NK-92 (cell line): ENCODE measurements around the gene ZNF805.
"Not testable (repeated sequence)": the region's sequence is repeated elsewhere in the genome, so short reads cannot be mapped to it uniquely, and the experiment has no call there.

Experiments used
- DNase-seq: peaks from one replicate; lab custom pipeline; 2025; ENCODE audit not compliant: unreplicated experiment; lab: John Stamatoyannopoulos, UW

ZNF805 gene

DNA sequence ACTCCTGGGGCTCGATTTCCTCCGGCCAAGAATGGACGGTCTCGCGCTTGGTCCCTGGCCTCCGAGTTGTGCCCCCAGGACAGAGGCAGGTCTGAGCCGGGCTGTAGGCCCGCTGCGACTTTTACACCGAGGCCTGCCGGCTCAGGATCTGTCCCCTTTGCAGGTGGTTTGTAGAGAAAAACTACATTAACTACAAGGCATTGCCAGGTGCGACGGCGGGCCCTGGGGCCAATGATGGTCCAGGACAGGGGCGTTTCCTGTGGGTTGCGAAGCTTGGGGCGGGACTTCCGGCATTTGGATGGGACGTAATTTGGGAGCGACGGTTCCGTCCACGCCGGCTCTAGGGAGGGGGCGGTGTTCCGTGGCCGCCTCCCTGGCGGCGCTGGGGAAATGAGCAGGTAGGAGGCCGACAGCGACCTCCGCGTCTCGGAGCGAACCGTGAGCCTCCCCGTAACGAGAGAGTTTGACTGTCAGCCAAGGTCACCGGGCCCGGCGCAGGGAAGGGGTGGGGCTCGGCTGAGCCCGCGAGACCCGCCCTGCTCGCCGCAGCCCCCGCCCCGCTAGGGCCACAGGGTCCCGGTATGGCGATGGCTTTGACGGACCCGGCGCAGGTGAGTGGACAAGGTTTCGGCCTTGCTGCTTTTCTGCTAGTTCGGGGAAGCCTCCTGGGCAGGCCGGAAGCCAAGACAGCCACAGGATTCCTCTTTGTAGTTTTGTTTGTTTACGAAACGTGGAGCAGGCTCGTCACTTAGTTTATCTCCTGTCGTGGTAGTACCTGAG lies at the start of gene ZNF805:
TSS of gene ZNF805 (plus strand) at position 322 of the 780 bp plus-strand sequence. CDS start at position 582, 260 bp downstream.
- DNase-seq, result peak; percentile 51

DNA sequence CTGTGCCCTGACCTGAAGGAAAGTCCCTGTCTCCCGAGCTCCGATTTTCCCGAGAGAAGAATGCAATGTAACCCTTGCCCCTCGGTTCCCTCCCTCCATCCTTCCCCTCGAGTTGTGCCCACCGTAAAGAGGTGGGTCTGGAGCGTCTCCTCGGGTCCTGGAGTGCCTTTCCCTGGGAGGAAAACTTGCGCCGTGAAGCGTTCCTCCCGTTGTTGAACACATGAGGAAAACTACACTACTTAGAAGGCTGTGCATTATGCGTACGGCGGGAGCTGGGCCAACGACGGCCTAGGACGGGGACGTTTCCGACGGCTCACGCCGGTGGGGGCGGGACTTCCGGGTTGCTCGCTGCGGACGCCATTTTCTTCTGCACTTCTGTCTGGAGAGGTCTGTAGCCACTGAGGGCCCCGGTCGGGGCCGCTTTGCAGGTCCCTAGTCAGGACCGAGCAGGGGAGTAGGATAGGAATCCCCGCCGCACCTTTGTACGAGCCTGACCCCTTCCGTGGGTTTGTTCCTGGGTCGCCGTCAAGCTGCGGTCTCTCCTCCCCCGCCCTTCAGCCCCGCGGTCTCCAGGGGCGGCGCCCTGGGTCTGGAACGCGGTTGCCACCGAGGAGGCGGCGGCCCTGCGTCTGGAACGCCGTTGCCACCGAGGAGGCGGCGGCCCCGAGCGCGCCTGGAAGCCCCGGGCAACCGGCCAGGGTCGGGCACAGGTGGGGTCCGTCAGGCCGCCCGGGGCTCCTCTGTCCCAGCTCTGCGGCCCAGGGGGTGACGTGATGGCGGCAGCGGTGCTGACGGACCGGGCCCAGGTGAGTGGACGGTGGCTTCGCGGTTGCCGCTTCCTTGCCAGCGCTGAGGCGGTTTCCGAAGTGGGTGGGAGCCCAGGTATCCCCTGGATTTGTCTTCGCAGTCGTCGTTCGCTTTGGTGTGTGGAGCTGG lies 49.0 kb upstream of the ZNF805 start, which contains the start of gene ZNF264:
TSS of gene ZNF264 (plus strand) at position 360 of the 936 bp plus-strand sequence. CDS start at position 774, 414 bp downstream.
- DNase-seq, result no peak

DNA sequence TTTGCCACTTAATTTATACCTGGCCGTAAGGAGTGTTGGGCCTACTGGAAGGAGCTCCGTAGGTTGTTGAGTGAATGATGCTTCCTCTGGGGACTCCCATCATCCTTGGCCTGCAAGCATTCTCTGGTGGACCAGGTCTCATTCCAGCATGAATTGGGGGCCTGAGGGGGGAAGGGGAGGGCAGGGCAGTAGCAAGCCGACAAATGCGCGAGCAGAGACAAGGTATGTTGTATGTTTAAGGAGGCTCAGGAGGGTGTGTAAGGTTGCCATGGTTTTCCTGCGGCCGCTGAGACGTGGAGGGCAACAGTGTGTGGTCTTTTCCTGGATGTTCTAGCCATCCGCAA lies 48.4 kb upstream of the ZNF805 start:
- DNase-seq, result no peak

DNA sequence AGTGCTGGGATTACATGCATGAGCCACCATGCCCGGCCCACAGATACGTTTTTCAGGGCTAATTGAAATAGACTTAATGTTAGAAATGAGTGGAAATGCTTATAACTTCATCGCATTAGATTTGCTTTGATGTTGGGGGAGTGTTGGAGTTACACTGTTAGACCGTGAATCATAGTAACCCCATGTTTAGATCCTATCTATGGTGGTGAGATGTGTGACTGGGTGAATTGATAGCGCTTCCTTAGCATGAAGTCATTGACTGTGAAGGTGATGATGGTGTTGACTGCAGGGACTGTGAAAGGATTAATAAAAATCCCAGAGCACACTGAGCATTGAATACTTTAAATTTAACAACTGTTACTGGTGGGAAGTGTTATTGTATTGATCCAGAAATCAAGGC lies 47.4 kb upstream of the ZNF805 start:
- no peak for DNase-seq

DNA sequence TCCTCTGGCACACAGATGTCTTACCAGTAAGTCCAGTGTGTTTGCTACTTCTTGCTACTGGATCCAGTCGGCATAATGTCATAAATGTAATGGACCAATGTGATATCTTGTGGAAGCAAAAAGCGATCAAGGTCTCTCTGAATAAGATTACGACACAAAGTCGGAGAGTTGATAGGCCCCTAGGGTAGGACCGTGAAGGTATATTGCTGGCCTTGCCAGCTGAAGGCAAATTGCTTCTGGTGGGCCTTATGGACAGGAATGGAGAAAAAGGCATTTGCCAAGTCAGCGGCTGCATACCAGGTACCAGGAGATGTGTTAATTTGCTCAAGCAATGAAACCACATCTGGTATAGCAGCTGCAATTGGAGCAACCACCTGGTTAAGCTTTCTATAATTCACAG lies 42.6 kb upstream of the ZNF805 start:
- DNase-seq, result not testable (repeated sequence)

DNA sequence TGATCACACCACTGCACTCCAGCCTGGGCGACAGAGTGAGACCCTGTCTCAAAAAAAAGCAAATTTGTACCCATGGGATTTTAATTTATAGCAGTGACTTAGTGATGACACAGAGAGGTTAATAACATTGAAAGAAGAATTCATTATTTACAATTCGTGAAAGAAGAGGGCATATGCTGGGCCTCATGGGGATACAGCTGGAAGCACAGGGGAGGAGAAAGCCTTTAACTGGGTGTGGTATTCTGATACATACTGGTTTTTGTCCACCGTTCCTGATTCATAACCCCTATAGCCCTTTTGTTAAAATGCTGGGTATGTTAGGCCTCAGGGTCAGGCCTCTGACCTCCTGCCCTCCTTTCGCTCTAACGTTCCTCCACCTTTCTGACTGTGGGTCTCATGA lies 38.3 kb upstream of the ZNF805 start:
- DNase-seq, result no peak

DNA sequence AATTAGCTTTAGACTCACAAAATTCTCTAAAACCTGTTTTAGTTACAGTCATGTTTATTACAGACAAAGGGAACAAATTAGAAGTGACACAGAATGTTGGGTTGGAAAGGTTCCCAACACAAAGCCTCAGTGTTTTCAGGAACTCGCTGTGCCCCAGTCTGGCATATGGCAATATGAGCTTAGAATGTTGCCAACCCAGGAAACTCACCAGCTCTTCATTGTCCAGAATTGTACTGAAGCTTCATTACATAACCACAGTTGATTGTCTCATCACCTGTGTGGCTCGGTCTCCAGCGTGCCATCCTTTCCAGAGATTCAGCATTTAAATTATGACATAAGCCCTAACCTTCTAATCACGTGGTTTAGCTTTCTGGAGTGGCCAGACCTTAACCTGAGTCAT lies 30.1 kb upstream of the ZNF805 start:
- DNase-seq, result no peak

DNA sequence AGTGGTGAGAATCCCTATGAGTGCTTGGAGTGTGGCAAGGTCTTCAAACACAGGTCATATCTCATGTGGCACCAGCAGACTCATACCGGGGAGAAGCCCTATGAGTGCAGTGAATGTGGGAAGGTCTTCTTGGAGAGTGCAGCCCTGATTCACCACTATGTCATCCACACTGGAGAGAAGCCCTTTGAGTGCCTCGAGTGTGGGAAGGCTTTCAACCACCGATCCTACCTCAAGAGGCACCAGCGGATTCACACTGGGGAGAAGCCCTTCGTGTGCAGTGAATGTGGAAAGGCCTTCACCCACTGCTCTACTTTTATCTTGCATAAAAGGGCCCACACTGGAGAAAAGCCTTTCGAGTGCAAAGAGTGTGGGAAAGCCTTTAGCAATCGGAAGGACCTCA lies 28.3 kb upstream of the ZNF805 start:
- no peak for DNase-seq

DNA sequence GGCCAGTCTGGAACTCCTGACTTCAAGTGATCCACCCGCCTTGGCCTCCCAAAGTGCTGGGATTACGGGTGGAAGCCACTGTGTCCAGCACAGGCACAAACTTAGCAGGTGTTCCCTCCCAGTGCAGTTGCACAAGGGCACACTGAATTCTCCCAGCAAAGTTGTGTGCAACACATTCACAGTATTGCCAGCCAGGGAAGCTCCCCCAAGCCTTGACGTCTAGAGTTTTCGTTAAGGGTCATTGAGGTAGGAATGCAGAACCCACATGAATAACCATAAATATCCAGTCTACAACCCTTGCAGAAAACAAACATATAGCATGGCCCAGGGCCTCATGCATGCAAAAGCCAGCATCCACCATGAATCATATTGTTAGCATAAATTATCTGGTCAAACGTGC lies 12.9 kb upstream of the ZNF805 start:
- no peak for DNase-seq

DNA sequence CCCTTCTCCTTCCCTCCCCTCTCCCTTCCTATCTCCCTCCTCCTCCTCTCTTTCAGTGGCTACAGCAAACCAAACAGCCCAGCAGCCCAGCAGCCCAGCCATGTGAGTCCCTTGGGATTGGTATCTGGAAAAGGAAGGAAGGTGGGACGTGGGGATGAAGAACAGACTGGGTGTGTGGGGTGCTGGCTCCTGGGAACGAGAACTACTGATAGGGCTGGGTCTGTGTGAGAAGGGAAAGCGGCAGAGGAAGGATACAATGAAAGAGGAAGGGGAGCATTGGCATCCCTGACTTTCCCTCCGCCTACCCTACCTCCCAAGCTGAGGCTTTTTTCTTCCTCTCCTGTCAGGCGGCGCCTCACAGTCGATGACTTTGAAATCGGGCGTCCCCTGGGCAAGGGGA lies 8.7 kb upstream of the ZNF805 start:
- no peak for DNase-seq

DNA sequence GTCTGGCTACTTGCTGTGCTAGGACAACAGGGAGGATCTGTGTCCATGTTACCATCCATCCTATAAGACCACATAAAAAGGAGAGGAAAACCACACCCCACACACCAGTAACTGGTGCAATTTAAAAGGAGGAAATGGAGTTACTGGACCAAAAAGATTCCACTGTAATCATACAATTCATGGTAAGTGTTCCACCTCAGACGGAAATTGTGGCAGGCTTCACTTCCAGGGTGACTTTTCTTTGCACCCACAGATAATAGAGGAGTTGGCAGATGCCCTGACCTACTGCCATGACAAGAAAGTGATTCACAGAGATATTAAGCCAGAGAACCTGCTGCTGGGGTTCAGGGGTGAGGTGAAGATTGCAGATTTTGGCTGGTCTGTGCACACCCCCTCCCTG lies 7.2 kb upstream of the ZNF805 start:
- no peak for DNase-seq

DNA sequence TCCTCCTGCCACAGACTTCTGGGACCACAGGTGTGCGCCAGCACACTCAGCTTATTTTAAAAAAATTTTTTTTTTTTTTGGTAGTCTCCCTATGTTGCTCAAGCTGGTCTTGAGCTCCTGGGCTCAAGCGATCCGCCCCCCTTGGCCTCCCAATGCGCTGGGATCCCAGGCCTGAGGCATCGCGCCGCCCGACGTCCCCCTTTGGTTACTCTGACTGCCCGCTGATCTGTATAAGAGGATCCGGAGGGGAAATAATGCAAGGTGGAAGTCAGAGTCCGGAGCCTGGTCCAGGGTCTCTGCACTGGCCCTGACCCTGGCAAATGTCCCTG lies 486 bp upstream of the ZNF805 start:
- no peak for DNase-seq

DNA sequence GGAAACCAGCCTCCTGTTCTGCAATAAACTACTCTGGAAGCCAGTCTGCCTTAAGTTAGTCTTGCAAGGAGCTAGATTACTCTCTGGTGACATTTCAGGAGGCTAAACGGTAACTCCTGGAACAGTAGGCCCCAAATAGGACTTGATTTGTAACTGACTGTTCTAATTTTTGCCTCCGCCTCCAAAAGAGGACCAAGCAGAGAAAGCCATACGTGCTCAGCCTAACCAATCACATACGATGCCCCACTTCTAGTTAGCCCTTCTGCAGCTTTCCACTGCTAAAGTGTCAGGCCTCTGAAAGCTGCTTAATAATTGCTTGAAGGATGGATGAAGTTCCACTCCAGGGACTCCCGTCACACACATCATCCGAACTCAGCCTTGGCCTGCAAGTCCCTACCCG lies 744 bp downstream of the ZNF805 start:
- no peak for DNase-seq

DNA sequence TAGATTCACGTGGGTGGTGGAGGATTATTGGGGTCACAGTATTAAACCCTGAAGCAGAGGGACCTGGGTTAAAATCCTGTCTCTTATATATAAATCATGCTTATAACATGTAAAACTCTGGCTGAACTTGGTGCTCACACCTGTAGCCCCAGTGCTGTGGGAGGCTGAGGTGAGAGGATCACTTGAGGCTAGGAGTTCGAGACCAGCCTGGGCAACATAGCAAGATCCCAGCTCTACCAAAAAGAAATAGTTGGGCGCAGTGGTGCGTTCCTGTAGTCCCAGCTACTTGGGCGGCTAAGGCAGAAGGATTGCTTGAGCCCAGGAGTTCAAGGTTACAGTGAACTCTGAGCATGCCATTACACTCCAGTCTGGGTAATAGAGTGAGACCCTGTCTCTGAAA lies 2.4 kb downstream of the ZNF805 start:
- no peak for DNase-seq

DNA sequence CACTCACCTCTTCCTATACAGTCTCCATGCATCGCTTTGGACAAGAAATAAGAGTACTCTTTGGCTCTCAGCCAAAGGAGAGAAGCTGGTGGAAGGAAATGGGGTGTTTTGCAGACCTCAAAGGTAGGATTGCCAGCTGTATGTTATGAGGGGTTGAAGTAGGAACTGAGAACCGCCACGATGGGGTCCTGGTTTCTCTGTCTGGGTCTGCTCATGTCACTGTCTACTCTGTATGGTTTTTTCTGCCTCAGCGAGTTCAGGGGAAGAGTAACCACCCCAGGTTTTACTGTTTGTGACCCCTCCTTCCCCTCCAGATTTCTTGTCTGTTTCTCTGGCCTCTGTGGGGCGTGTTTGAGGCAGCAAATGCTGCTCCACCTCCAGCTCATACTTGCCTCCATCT lies 4.1 kb downstream of the ZNF805 start:
- DNase-seq, result no peak

DNA sequence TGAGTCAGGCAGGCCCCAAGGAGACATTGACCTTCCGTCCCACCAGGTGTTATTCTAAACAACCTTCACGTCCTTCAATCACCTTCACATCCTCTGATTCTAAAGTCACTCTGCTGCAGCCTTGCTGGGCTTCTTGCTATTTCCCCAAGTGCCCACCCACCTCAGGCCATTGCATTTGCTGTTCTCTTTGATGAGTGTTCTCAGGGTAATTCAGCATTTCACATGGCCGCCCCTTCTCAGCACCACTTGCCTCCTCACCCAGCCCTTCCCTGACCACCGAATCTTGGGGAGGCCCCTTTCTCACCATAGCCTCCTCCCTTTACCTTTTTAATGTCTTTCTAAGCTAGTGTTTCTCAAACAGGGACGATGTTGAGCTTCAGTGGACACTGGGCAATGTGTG lies 4.6 kb downstream of the ZNF805 start:
- DNase-seq, result no peak

DNA sequence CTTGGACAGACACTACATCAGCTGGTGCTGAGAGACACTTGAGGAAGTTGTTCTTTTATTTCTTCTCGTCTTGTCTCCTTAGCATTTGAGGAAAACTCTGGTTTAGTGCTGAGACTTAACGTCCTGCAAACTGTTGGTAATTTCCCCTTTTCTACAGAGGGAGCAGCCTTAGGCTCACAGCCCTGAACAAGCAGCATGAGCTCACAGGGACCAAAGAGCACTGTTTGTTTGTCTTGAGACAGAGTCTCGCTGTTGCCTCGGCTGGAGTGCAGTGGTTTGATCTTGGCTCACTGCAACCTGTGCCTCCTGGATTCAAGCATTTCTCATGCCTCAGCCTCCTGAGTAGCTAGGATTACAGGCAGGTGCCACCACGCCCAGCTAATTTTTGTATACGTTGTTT lies 5.5 kb downstream of the ZNF805 start:
- no peak for DNase-seq

DNA sequence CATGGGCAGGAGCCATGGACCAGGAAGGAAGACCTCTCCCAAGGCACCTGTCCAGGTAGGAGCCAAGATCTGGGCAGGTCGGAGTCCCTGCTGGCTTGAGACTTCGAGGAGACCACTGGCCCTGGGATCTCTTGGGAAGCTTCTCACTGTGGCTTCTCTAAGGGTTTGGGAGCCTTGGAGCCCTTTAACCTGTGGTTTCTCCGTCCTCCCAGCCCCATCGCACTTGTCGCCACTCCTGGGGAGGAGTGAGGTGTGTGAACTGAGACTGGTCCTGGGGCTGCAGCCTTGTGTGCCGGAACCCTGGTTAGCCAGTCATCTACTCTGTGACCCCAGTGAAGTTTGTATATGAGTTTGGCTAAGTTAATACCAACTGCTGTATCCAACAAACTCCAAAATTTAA lies 8.2 kb downstream of the ZNF805 start:
- DNase-seq, result no peak

DNA sequence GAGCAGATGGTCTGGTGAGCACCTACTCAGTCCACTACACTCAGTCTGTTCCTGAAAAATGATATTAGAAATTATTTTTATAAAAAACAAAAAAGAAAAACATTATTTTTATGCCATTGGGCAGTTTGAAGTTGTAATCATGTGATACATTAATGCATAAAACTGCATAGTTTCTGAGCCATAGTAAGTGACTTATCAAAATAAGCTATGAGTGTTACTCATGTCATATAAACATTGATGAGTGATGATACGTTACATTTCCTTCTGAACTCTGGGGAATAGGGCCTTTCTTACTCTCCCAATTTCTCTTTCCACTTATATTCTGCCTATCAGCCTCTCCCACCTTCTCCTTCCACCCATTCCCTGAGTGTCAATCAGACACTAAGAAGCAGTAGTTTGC lies 8.9 kb downstream of the ZNF805 start:
- DNase-seq, result no peak

DNA sequence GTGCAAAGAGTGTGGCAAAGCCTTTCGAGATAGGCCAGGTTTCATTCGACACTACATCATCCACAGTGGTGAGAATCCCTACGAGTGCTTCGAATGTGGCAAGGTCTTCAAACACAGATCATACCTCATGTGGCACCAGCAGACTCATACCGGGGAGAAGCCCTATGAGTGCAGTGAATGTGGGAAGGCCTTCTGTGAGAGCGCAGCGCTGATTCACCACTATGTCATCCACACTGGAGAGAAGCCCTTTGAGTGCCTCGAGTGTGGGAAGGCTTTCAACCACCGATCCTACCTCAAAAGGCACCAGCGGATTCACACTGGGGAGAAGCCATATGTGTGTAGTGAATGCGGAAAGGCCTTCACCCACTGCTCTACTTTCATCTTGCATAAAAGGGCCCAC lies 13.3 kb downstream of the ZNF805 start:
- not testable (repeated sequence) for DNase-seq

DNA sequence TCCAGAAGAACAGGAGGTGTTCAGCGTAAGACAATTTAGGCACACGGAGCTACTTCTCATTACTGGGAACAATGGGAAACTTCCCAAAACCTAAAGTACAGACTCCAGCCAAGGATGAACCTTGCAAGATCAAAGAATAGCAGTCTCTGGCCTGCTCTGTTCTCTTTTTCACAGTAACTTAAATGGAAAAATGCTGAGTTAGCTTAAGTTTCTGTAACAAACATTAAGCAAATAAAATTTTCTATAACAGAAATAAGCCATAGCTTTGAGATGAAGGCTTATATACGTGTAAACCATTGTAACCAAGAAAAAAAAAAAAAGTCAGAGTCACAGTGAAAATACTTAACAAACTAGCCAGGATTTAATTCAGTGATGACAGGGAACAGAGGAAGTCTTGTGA lies 21.6 kb downstream of the ZNF805 start:
- no peak for DNase-seq

DNA sequence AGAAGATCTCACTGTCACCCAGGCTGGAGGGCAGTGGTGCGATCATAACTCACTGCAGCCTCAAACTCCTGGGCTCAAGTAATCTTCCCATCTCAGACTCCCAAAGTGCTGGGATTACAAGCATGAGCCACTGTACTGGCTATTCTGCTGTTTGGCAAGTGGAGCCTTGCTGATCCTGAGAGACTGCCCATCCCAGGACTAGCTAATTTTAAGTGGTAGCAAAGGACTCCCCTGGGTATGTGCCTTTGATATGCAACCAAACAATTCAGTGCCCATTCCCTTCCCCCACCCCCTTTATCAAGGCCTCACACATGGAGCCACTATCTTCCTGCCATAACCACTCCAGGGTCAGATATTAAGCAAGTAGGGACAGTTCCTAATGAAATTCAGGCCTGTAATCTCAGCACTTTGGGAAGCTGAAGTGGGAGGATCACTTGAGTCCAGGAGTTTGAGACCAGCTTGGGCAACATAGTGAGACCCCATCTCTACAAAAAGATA lies 22.9 kb downstream of the ZNF805 start:
- DNase-seq, result no peak
